PC-9 (cell line): ENCODE results near the gene HS3ST3A1. TPM values are rescaled to one million over a fixed set of nuclear protein-coding genes. Genes with fewer than 3 reads are reported as not detected.

Source experiments
- BruUV-seq: library from RNA; stranded (reverse); fragments of 400-500 nt; replicated peaks from 2 replicates; lab custom pipeline; 2021; lab: Mats Ljungman, UMichigan
- CTCF ChIA-PET: fragments of 300-600 bp; sonication (Branson Sonifier 250); formaldehyde crosslinking; loops from one replicate; lab custom pipeline; 2022; ENCODE audit warnings: antibody characterized with exemption; lab: Charles Lee
- POLR2A ChIA-PET: fragments of 300-600 bp; sonication (Branson Sonifier 250); formaldehyde crosslinking; loops from one replicate; lab custom pipeline; 2022; ENCODE audit warnings: antibody characterized with exemption; ENCODE audit not compliant: unreplicated experiment; lab: Charles Lee
- DNase-seq, 2 experiments: peaks; one replicate each; pipeline versions ENCODE4 v3.0.0 to v3.0.0-alpha.2; 2015 to 2022; ENCODE audit warnings: mixed read lengths in 1 of 2
- H2AFZ ChIP-seq: fragments of 200-600 bp; sonication (generic); 2 replicates; pipeline ENCODE4 v1.8.1; 2017; ENCODE audit warnings: antibody characterized with exemption
- H3F3A ChIP-seq: fragments of 200-600 bp; sonication (generic); 2 replicates; pipeline ENCODE4 v1.8.1; 2017; ENCODE audit warnings: antibody characterized with exemption, mild to moderate bottlenecking, low read depth; ENCODE audit not compliant: insufficient read depth
- H3K27ac ChIP-seq: fragments of 200-600 bp; sonication (generic); 2 replicates; pipeline ENCODE4 v1.6.1; 2016; ENCODE audit warnings: mixed run types
- H3K27me3 ChIP-seq: fragments of 200-600 bp; sonication (generic); 2 replicates; pipeline ENCODE4 v1.6.1; 2016; ENCODE audit warnings: low read depth, mixed run types; ENCODE audit not compliant: insufficient read depth
- H3K36me3 ChIP-seq: fragments of 200-600 bp; sonication (generic); 2 replicates; pipeline ENCODE4 v1.6.1; 2016; ENCODE audit warnings: low read depth, mixed run types
- H3K4me1 ChIP-seq: fragments of 200-600 bp; sonication (generic); replicated peaks from 2 replicates; pipeline ENCODE4 v1.6.1; 2016; ENCODE audit warnings: mixed run types; ENCODE audit not compliant: insufficient read depth
- H3K4me2 ChIP-seq: fragments of 200-600 bp; sonication (generic); 2 replicates; pipeline ENCODE4 v1.6.1; 2017; ENCODE audit warnings: mixed run types
- H3K4me3 ChIP-seq: fragments of 200-600 bp; sonication (generic); 2 replicates; pipeline ENCODE4 v1.6.1; 2016; ENCODE audit warnings: mixed run types
- H3K79me2 ChIP-seq: fragments of 200-600 bp; sonication (generic); 2 replicates; pipeline ENCODE4 v1.6.1; 2017; ENCODE audit warnings: low read depth, mixed run types
- H3K9me2 ChIP-seq: fragments of 200-600 bp; sonication (generic); 2 replicates; pipeline ENCODE4 v1.8.1; 2017; ENCODE audit warnings: mild to moderate bottlenecking; ENCODE audit not compliant: insufficient read depth
- H3K9me3 ChIP-seq: fragments of 200-600 bp; sonication (generic); 2 replicates; pipeline ENCODE4 v1.8.1; 2016; ENCODE audit warnings: low read depth; ENCODE audit not compliant: insufficient read depth
- H4K20me1 ChIP-seq: fragments of 200-600 bp; sonication (generic); 2 replicates; pipeline ENCODE4 v1.8.1; 2017; ENCODE audit not compliant: insufficient read depth
- EZH2 ChIP-seq: fragments of 200-600 bp; sonication (generic); IDR thresholded peaks from 2 replicates; pipeline ENCODE4 v1.8.0; 2017; ENCODE audit warnings: antibody characterized with exemption, low read depth
- intact Hi-C: fragments of 100-400 bp; cut with micrococcal nuclease; formaldehyde crosslinking; loops from one replicate; pipeline ENCODE4 v1.10.0; 2022; ENCODE audit not compliant: unreplicated experiment
- total RNA-seq: library from RNA; stranded (reverse); gene quantifications from 2 replicates; pipeline ENCODE4 v1.2.3, GENCODE V29; 2021
- TF ChIP-seq, protein P1 (sequence below): fragments of 200-600 bp; sonication (generic); conservative IDR thresholded peaks from 2 replicates; pipeline ENCODE4 v1.6.1; 2017; ENCODE audit warnings: mixed run types, antibody characterized with exemption, mild to moderate bottlenecking, moderate library complexity

The HS3ST3A1 gene
- total RNA-seq, 1 experiment from 2014 or later, result not detected

DNA sequence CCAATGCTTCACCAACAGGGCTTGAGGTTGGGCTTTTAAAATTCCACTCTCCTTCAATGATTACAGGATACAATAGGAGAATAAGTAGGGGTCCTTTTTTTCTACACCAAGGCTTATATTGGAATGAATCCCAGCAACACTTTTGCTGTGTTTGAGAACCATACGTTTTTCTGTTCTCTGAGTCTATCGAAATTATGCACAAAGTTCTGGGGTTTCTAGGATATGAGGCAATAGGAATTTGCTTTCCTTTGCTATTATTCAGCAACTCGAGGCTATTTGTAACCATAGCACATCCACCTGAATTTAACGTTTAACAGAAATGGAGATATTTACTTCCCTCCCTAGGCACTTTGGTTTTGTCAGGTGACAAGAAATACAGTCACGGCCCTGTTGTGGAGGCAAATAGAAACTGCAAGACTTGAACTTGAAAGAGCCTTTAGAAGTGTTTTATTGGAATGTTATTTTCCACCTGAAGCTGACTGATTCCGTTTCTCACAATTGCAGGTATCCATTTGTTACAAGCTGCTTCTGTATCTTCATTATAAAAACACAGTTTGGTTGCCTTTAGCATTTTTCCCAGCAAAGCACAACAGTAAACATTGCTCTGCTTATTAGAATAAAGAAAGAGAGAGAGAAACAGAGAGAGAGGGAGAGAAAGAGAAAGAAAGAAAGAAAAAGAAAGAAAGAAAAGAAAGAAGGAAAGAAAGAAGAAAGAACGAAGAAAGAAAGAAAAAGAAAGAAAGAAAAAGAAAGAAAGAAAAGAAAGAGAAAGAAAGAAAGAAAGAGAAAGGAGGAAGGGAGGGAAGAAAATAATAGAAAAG, 109.6 kb downstream of the HS3ST3A1 start:
- no TSS peak for BruUV-seq
- intact Hi-C loops, result no loop called here
- TF ChIP-seq, protein P1, sequence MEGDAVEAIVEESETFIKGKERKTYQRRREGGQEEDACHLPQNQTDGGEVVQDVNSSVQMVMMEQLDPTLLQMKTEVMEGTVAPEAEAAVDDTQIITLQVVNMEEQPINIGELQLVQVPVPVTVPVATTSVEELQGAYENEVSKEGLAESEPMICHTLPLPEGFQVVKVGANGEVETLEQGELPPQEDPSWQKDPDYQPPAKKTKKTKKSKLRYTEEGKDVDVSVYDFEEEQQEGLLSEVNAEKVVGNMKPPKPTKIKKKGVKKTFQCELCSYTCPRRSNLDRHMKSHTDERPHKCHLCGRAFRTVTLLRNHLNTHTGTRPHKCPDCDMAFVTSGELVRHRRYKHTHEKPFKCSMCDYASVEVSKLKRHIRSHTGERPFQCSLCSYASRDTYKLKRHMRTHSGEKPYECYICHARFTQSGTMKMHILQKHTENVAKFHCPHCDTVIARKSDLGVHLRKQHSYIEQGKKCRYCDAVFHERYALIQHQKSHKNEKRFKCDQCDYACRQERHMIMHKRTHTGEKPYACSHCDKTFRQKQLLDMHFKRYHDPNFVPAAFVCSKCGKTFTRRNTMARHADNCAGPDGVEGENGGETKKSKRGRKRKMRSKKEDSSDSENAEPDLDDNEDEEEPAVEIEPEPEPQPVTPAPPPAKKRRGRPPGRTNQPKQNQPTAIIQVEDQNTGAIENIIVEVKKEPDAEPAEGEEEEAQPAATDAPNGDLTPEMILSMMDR, result no peak
- TF ChIP-seq EZH2, result no peak
- no peaks in the 10 kb centered on the region for H3K36me3 ChIP-seq
- H4K20me1 ChIP-seq, result no peaks in the 10 kb centered on the region
- POLR2A ChIA-PET, result no interaction called here
- H3K27me3 ChIP-seq, result no peaks in the 10 kb centered on the region
- H3K4me3 ChIP-seq, result no peak overlapping the region
- DNase-seq, result no peak
- H2AFZ ChIP-seq, result no peak overlapping the region
- no peak overlapping the region for H3K4me2 ChIP-seq
- H3K9me2 ChIP-seq, result no peaks in the 10 kb centered on the region
- no peaks in the 10 kb centered on the region for H3K79me2 ChIP-seq
- H3F3A ChIP-seq, result no peaks in the 10 kb centered on the region
- no peak overlapping the region for H3K27ac ChIP-seq
- CTCF ChIA-PET, result no interaction called here
- H3K4me1 ChIP-seq, result no peaks in the 10 kb centered on the region
- no peaks in the 10 kb centered on the region for H3K9me3 ChIP-seq

DNA sequence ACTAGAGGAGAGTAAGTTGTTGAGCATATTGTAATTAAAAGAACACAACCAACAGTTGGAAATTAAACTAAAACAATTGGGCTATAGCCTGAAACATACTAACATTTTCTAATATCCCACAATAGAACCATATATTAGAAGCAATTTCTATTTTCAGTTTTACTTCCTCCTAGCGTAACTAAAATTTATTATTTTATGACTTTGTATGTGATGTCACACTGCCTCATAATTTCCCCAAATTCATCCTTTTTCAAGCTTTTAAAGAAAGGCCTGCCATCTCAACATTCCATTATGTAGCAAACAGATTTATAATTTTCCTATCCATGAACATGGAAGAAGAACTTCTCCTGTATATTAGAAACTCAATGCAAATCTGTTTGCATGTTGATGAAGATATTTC, 110.2 kb downstream of the HS3ST3A1 start:
- Histone ChIP-seq H3K4me2 (no peak overlapping the region), H3K9me2 (no peaks in the 10 kb centered on the region), H3K79me2 (no peaks in the 10 kb centered on the region), H3F3A (no peaks in the 10 kb centered on the region), H4K20me1 (no peaks in the 10 kb centered on the region), H3K4me3 (no peak overlapping the region), H2AFZ (no peak overlapping the region), H3K36me3 (no peaks in the 10 kb centered on the region), H3K4me1 (no peaks in the 10 kb centered on the region), H3K27ac (no peak overlapping the region), H3K9me3 (no peaks in the 10 kb centered on the region), H3K27me3 (no peaks in the 10 kb centered on the region)
- no peak for DNase-seq
- ChIA-PET CTCF (no interaction called here), POLR2A (no interaction called here)
- no TSS peak for BruUV-seq
- intact Hi-C loops, result no loop called here
- TF ChIP-seq, protein P1, result no peak
- TF ChIP-seq EZH2, result no peak

DNA sequence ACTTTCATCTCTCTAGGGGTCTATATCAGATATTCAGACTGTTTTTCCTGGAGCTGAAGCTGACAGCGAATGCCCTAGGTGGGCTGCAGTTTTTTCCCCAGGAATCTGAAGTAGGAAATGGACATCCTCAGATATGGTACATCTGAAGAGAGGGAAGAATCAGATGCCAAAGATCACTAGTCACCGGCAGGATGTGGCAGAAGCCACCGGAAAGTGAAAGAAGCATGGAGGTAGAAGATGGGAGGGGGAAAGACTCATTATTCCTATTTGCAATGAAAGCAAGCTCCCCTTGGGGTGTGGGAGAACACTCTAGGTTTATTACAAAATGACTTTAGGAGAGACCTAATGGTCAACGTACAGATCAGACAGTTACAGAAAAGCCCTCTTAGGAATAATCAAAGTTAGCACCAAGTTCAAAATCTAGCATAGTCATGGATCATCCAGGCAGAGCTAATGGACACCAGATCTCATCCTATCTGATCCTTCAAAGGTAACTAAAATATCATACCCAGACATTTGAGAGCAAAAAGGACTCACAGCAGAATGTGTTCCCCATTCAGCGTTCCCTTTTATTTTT, 110.7 kb downstream of the HS3ST3A1 start:
- Histone ChIP-seq H3F3A (no peaks in the 10 kb centered on the region), H3K27me3 (no peaks in the 10 kb centered on the region), H4K20me1 (no peaks in the 10 kb centered on the region), H3K79me2 (no peaks in the 10 kb centered on the region), H2AFZ (no peak overlapping the region), H3K36me3 (no peaks in the 10 kb centered on the region), H3K4me3 (no peak overlapping the region), H3K4me2 (no peak overlapping the region), H3K9me2 (no peaks in the 10 kb centered on the region), H3K4me1 (no peaks in the 10 kb centered on the region), H3K9me3 (no peaks in the 10 kb centered on the region), H3K27ac (no peak overlapping the region)
- CTCF ChIA-PET, result no interaction called here
- no TSS peak for BruUV-seq
- intact Hi-C loops, result no loop called here
- POLR2A ChIA-PET, result no interaction called here
- DNase-seq, result no peak
- TF ChIP-seq, protein P1, result no peak
- no peak for TF ChIP-seq EZH2
